Testis (tissue), 2 donors: Measurements from ENCODE around the gene PUSL1.

ENCODE experiments used
- POLR2A ChIP-seq: fragments of 450-650 bp; IDR thresholded peaks from one replicate; pipeline ENCODE4 v1.6.1; 2017; ENCODE audit warnings: antibody characterized with exemption, mild to moderate bottlenecking, moderate library complexity
- TF ChIP-seq, protein P1 (sequence below), 3 experiments: fragments of 450-650 bp in 2 of 3; fragments of 200-600 bp in 1 of 3; sonication (generic) in 1 of 3; IDR thresholded peaks; one replicate each; pipeline ENCODE4 v1.5.1; 2016 to 2019; ENCODE audit warnings: antibody characterized with exemption in 3 of 3, mild to moderate bottlenecking in 2 of 3, moderate library complexity in 1 of 3

DNA sequence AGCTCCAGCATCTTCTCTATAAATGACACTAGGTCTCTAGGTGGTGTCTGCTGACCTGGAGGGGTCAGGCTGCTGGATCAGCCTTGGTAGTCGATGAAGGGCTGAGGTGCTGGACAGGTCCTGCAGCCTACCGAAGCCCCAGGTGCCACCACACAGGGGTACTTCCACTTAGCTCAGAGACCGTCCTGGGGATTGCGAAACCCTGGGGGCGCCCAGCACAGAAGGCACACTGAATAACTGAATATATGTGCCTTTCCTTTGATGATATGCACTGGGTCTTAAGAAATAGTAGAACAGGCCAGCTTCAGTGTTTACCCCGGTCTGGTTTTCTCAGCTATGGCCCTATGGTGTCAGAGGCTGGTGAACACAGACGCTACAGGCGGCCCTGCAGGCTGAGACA lies 45.6 kb upstream of the PUSL1 start:
- TF ChIP-seq POLR2A = no peak
- TF ChIP-seq, protein P1, sequence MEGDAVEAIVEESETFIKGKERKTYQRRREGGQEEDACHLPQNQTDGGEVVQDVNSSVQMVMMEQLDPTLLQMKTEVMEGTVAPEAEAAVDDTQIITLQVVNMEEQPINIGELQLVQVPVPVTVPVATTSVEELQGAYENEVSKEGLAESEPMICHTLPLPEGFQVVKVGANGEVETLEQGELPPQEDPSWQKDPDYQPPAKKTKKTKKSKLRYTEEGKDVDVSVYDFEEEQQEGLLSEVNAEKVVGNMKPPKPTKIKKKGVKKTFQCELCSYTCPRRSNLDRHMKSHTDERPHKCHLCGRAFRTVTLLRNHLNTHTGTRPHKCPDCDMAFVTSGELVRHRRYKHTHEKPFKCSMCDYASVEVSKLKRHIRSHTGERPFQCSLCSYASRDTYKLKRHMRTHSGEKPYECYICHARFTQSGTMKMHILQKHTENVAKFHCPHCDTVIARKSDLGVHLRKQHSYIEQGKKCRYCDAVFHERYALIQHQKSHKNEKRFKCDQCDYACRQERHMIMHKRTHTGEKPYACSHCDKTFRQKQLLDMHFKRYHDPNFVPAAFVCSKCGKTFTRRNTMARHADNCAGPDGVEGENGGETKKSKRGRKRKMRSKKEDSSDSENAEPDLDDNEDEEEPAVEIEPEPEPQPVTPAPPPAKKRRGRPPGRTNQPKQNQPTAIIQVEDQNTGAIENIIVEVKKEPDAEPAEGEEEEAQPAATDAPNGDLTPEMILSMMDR (IDR thresholded peaks at IDR 0.05) = no peak
